VCaP (cell line): ENCODE data around the gene TRAPPC10.
A peak's percentile ranks its signal among the peaks of the same experiment; 100 is the strongest.

Experiments used
- H3K27ac ChIP-seq: fragments of 450-650 bp; 2 replicates; pipeline ENCODE4 v1.5.1; 2017
- TF ChIP-seq, protein P1 (sequence below): fragments of 450-650 bp; conservative IDR thresholded peaks from 2 replicates; pipeline ENCODE4 v1.5.1; 2017; ENCODE audit warnings: mild to moderate bottlenecking, moderate library complexity

TRAPPC10 gene

GRCh38 chr21:44006656-44007055 is 5.5 kb upstream of the TRAPPC10 start:
- TF ChIP-seq, protein P1, sequence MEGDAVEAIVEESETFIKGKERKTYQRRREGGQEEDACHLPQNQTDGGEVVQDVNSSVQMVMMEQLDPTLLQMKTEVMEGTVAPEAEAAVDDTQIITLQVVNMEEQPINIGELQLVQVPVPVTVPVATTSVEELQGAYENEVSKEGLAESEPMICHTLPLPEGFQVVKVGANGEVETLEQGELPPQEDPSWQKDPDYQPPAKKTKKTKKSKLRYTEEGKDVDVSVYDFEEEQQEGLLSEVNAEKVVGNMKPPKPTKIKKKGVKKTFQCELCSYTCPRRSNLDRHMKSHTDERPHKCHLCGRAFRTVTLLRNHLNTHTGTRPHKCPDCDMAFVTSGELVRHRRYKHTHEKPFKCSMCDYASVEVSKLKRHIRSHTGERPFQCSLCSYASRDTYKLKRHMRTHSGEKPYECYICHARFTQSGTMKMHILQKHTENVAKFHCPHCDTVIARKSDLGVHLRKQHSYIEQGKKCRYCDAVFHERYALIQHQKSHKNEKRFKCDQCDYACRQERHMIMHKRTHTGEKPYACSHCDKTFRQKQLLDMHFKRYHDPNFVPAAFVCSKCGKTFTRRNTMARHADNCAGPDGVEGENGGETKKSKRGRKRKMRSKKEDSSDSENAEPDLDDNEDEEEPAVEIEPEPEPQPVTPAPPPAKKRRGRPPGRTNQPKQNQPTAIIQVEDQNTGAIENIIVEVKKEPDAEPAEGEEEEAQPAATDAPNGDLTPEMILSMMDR = no peak
- H3K27ac ChIP-seq = no peak overlapping the region

GRCh38 chr21:44010429-44010828 is 1.7 kb upstream of the TRAPPC10 start:
- TF ChIP-seq, protein P1 = no peak
- H3K27ac ChIP-seq = no peak overlapping the region

DNA sequence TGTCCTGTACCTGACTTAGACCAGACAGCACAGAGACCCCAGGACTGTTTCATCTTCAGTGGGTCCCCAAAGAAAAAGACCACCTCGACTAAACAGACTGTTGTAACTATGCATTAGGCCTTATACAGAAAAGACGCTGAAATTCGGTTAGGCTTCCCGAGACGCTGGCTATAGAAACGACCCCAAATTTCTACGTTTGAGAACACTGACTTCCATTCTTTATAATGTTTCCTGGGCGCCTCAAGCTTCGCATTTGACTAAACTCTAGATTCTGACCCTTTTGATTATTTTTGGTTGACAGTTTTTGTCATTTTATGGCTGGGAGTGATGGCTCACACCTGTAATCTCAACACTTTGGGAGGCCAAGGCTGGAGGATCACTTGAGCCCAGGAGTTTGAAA is 986 bp upstream of the TRAPPC10 start:
- peak overlapping the region; percentile 98 for H3K27ac ChIP-seq

DNA sequence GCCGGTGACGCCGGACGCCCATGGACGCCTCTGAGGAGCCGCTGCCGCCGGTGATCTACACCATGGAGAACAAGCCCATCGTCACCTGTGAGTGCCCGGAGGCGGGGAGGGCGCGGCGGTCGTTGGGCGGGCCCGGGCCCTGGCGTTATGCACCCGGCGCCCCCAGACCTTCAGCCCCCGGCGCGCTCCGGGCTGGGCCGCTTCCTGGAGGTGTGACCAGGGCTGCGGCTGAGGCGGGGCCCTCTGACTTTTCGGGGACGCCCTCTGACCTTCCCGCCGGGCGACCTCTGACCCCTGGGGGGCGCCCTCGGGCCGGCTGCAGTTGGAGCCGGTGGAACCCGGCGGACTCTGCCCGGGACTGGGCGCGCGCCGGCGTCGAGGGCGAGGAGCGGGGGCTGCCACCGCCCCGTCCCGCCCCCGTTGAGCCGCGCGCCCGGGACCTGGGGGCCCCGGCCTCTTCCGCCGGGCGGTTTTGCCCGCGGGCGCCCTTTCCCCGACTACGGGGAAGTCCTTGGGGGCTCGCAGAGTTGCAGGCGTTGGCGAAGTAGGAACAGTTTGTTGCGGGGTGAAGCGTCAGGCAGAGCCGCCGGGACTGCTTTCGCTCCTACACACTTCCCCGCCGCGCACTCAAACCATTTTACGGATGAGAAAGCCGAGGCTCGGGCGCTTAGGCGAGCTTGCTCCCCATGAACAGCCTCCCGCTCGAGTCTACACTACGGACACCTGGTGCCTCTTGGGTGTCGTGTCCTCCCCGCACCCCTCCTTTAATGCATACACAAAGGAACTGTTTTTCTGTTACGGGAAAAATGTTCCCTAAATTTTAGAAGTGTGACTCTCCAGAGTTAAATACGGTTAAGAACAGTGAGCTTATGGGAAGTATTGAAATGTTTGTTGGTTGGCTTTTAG is 618 bp downstream of the TRAPPC10 start:
- TF ChIP-seq, protein P1 = peak; percentile 62
- H3K27ac ChIP-seq = peak overlapping the region; percentile 98

More for the DNA sequence above, 986 bp upstream of the TRAPPC10 start:
- TF ChIP-seq, protein P1 = no peak

- H3K27ac ChIP-seq = peak overlapping the region; percentile 98
These were observed 1.4 kb downstream of the TRAPPC10 start for GRCh38 chr21:44013380-44014088.

DNA sequence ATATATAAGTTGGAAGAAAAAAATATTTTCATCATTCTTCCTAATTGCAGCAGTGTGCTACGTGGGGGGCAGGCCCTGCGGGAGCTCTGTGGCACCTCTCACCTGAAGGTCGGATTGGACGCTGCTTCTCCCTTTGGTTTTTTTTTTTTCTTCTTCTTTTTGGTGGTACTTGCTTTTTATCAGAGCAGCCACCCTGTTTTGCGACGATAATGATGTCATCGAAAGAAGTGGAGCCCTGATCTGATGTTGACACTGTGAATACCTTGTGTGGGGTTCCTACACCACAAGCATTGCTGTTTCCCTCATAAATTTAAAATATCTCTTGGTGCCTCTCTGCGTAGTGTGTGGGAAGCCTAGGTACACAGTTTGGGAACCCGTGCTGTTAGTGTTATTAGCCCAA is 5.5 kb downstream of the TRAPPC10 start:
- no peak overlapping the region for H3K27ac ChIP-seq
- TF ChIP-seq, protein P1 = no peak

More at GRCh38 chr21:44013380-44014088, 1.4 kb downstream of the TRAPPC10 start:
- TF ChIP-seq, protein P1 = no peak

DNA sequence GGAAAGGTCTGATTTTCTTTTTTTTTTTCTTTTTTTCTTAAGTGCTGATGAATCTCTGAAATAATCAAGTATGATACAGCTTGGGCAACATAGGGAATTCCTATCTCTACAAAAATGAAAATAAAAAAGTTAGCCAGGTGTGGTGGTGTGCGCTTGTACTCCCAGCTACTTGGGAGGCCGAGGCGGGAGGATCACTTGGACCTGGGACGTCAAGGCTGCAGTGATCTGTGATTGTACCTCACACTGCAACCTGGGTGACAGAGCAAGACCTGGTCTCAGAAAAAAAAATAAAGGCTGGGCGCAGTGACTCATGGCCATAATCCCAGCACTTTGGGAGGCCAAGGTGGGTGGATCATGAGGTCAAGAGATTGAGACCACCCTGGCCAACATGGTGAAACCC is 6.0 kb downstream of the TRAPPC10 start:
- H3K27ac ChIP-seq = no peak overlapping the region
- TF ChIP-seq, protein P1 = no peak
